Panc1 (cell line): Measurements from ENCODE around the gene CPN1. TPM values are rescaled to one million over a fixed set of nuclear protein-coding genes. Genes with fewer than 3 reads are reported as not detected.

Experiments
- ATAC-seq: fragments of 200-7000 bp; cut with Tn5 transposase; 2 replicates; pipeline ENCODE4 v1.9.1; 2020; ENCODE audit warnings: mild to moderate bottlenecking, moderate library complexity
- BruUV-seq: library from RNA; stranded (reverse); fragments of 400-500 nt; replicated peaks from 2 replicates; lab custom pipeline; 2021; lab: Mats Ljungman, UMichigan
- CTCF ChIA-PET: fragments of 300-600 bp; sonication (Branson Sonifier 250); formaldehyde crosslinking; loops from one replicate; lab custom pipeline; 2022; ENCODE audit warnings: antibody characterized with exemption; lab: Charles Lee
- POLR2A ChIA-PET: fragments of 300-600 bp; sonication (Branson Sonifier 250); formaldehyde crosslinking; loops from one replicate; lab custom pipeline; 2022; ENCODE audit warnings: antibody characterized with exemption; lab: Charles Lee
- DNase-seq: peaks from one replicate; pipeline ENCODE4 v3.0.0-alpha.2; 2010; ENCODE audit warnings: low read depth, low spot score
- H3K27ac ChIP-seq: 2 replicates; pipeline ENCODE4 v1.5.1; 2011; ENCODE audit warnings: mild to moderate bottlenecking, low read length, inconsistent platforms
- H3K27me3 ChIP-seq: fragments of 200-500 bp; sonication (Bioruptor generic); 2 replicates; pipeline ENCODE4 v1.6.0; 2014; ENCODE audit warnings: low read length, inconsistent platforms; ENCODE audit not compliant: control insufficient read depth, insufficient read depth
- H3K36me3 ChIP-seq: fragments of 200-500 bp; sonication (Bioruptor generic); 2 replicates; pipeline ENCODE4 v1.5.1; 2014; ENCODE audit warnings: inconsistent platforms, mild to moderate bottlenecking, low read length, moderate library complexity; ENCODE audit not compliant: control insufficient read depth, insufficient read depth
- H3K4me1 ChIP-seq: 2 replicates; pipeline ENCODE4 v1.5.1; 2011; ENCODE audit warnings: inconsistent platforms, mild to moderate bottlenecking, low read length, moderate library complexity; ENCODE audit not compliant: control insufficient read depth, insufficient read depth
- H3K4me3 ChIP-seq, 2 experiments: 2 replicates each; pipeline ENCODE4 v1.5.1; 2011 to 2012; ENCODE audit warnings: low read depth in 2 of 2, low read length in 2 of 2, mild to moderate bottlenecking in 2 of 2, inconsistent platforms in 1 of 2, moderate library complexity in 1 of 2
- H3K9me3 ChIP-seq: fragments of 200-500 bp; sonication (Bioruptor generic); 2 replicates; pipeline ENCODE4 v1.5.1; 2014; ENCODE audit warnings: low read depth, mild to moderate bottlenecking, inconsistent platforms, low read length, moderate library complexity; ENCODE audit not compliant: control insufficient read depth, insufficient read depth
- CTCF ChIP-seq: fragments of 450-650 bp; IDR thresholded peaks from 2 replicates; pipeline ENCODE4 v1.5.1; 2017; ENCODE audit warnings: mild to moderate bottlenecking
- POLR2AphosphoS5 ChIP-seq: IDR thresholded peaks from 2 replicates; pipeline ENCODE4 v1.6.1; 2012; ENCODE audit warnings: mild to moderate bottlenecking, low read depth, low read length, moderate library complexity
- REST ChIP-seq, 2 experiments: IDR thresholded peaks; 2 replicates each; pipeline ENCODE4 v1.6.1; 2011 to 2012; ENCODE audit warnings: low read depth in 2 of 2, control low read depth in 1 of 2, low read length in 1 of 2, mild to moderate bottlenecking in 1 of 2, moderate library complexity in 1 of 2; ENCODE audit not compliant: insufficient read depth in 1 of 2
- SIN3A ChIP-seq: IDR thresholded peaks from 2 replicates; pipeline ENCODE4 v1.6.1; 2012; ENCODE audit warnings: low read depth, mild to moderate bottlenecking, low read length, moderate library complexity, borderline replicate concordance; ENCODE audit not compliant: insufficient read depth
- TCF7L2 ChIP-seq: IDR thresholded peaks from 2 replicates; pipeline ENCODE4 v1.6.1; 2011; ENCODE audit warnings: mild to moderate bottlenecking, low read depth, low read length, inconsistent platforms
- in situ Hi-C: cut with HindIII; loops from 2 replicates; pipeline ENCODE4 v1.10.0; 2016; ENCODE audit warnings: low sequenced_read_pairs, low pct_unique_long_range_greater_than_20kb
- intact Hi-C: fragments of 100-400 bp; cut with micrococcal nuclease; formaldehyde crosslinking; loops from one replicate; pipeline ENCODE4 v1.10.0; 2022; ENCODE audit not compliant: unreplicated experiment
- total RNA-seq: library from RNA; stranded (reverse); gene quantifications from one replicate; pipeline ENCODE4 v1.2.1, GENCODE V29; 2021; ENCODE audit not compliant: unreplicated experiment

The CPN1 gene
- total RNA-seq, 1 experiment from 2014 or later = not detected

GRCh38 chr10:100065084-100065660, 16.5 kb downstream of the CPN1 start:
- Histone ChIP-seq H3K36me3 (no peaks in the 10 kb centered on the region), H3K4me1 (no peaks in the 10 kb centered on the region), H3K27ac (no peak overlapping the region), H3K27me3 (no peaks in the 10 kb centered on the region), H3K4me3 (no peak overlapping the region), H3K9me3 (no peaks in the 10 kb centered on the region)
- in situ Hi-C loops (no loop called here), intact Hi-C loops (no loop called here)
- no TSS peak for BruUV-seq
- CTCF ChIA-PET = interaction anchor here (0.5 kb wide), 1 partner anchor 16 kb away, joined by 9 read pairs; no protein-coding TSS in a partner anchor
- TF ChIP-seq SIN3A (no peak), REST (IDR thresholded peaks at IDR 0.05; ENCODE audit: insufficient read depth in 1 of 2, low read depth in 2 of 2, low read length in 1 of 2) (no peak), CTCF (no peak), POLR2AphosphoS5 (no peak), TCF7L2 (no peak)
- DNase-seq (no peak), ATAC-seq (no peak)
- POLR2A ChIA-PET = no interaction called here

DNA sequence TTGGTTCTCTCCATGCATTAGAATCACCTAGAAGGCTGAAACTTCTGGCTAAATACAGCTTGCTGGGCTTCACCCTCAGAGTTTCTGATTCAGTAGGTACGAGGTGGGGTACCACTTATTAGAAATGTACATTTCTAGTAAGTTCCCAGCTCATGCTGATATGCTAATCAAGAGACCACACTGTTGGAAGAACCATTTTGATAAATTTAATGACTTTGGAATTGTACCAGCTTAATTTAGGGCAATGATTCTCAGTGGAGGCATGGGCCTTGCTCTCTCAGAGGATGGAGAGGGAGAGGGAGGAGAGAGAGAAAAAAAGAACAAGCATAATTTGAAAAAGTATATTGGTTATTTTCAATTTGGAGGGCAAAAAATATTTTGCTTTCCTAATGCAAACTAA, 20.3 kb downstream of the CPN1 start:
- ATAC-seq (no peak), DNase-seq (no peak)
- Histone ChIP-seq H3K9me3 (no peaks in the 10 kb centered on the region), H3K27me3 (no peaks in the 10 kb centered on the region), H3K4me3 (no peak overlapping the region), H3K27ac (no peak overlapping the region), H3K4me1 (no peaks in the 10 kb centered on the region), H3K36me3 (no peaks in the 10 kb centered on the region)
- ChIA-PET POLR2A (no interaction called here), CTCF (no interaction called here)
- TF ChIP-seq TCF7L2 = no peak
- no peak for TF ChIP-seq REST (IDR thresholded peaks at IDR 0.05; ENCODE audit: insufficient read depth in 1 of 2, low read depth in 2 of 2, low read length in 1 of 2)
- TF ChIP-seq POLR2AphosphoS5 = no peak
- no peak for TF ChIP-seq SIN3A
- TF ChIP-seq CTCF = no peak
- intact Hi-C loops = no loop called here
- BruUV-seq = no TSS peak
- in situ Hi-C loops = no loop called here
